ENCODE results near the gene FBL.

GRCh38 chr19:39792999-39793546 lies 53.1 kb downstream of the FBL start:
- TF ChIP-seq CHD2 (IDR thresholded peaks at IDR 0.05; ENCODE audit: low read length, partially characterized antibody), result no peak
- TF ChIP-seq EP300 (IDR thresholded peaks at IDR 0.05; ENCODE audit: borderline replicate concordance in 1 of 2, low read depth in 1 of 2, low read length in 1 of 2), result no peak
- peak; percentile 94 for TF ChIP-seq CTCF (IDR thresholded peaks at IDR 0.05)
- TF ChIP-seq POLR2AphosphoS5 (IDR thresholded peaks at IDR 0.05; ENCODE audit: low read depth, low read length), result no peak
- TF ChIP-seq YY1 (IDR thresholded peaks at IDR 0.05; ENCODE audit: low read depth), result no peak
- TF ChIP-seq ZBTB33 (IDR thresholded peaks at IDR 0.05; ENCODE audit: borderline replicate concordance, low read depth), result no peak
- TF ChIP-seq RAD21 (IDR thresholded peaks at IDR 0.05; ENCODE audit: low read length), result peak; percentile 87
